Hematopoietic multipotent progenitor cell treated with erythropoietin and hydrocortisone succinate and interleukin-3 and kit ligand, for 8 days (in vitro differentiated cells): ENCODE measurements around the gene CSNK1D.

Experiments used
- DNase-seq: peaks from one replicate; pipeline ENCODE4 v3.0.0-alpha.2; 2015

The CSNK1D gene

GRCh38 chr17:82226809-82227628, 46.5 kb downstream of the CSNK1D start:
- no peak for DNase-seq

- no peak for DNase-seq
Observed at GRCh38 chr17:82226146-82226808, 47.2 kb downstream of the CSNK1D start.

- no peak for DNase-seq
Observed at GRCh38 chr17:82225368-82226029, 48.0 kb downstream of the CSNK1D start.

GRCh38 chr17:82224666-82225065, 48.8 kb downstream of the CSNK1D start:
- DNase-seq = no peak

- DNase-seq = no peak
Observed at GRCh38 chr17:82223517-82223916, 50.0 kb downstream of the CSNK1D start.

GRCh38 chr17:82222816-82223215, 50.7 kb downstream of the CSNK1D start:
- no peak for DNase-seq

GRCh38 chr17:82221341-82221902, 52.1 kb downstream of the CSNK1D start:
- no peak for DNase-seq

- DNase-seq = no peak
Observed at GRCh38 chr17:82219753-82220709, 53.5 kb downstream of the CSNK1D start.

- DNase-seq = no peak
Observed at GRCh38 chr17:82219083-82219482, 54.4 kb downstream of the CSNK1D start.

GRCh38 chr17:82218349-82219075, 55.0 kb downstream of the CSNK1D start:
- no peak for DNase-seq

GRCh38 chr17:82217530-82218204, 55.8 kb downstream of the CSNK1D start:
- peak; percentile 54 for DNase-seq

- DNase-seq = no peak
Observed at GRCh38 chr17:82217120-82217529, 56.4 kb downstream of the CSNK1D start.

GRCh38 chr17:82216301-82217119, 57.0 kb downstream of the CSNK1D start:
- DNase-seq = peak; percentile 95

GRCh38 chr17:82215972-82216300, 57.6 kb downstream of the CSNK1D start:
- DNase-seq = no peak

GRCh38 chr17:82215095-82215971, 58.2 kb downstream of the CSNK1D start:
- no peak for DNase-seq

- no peak for DNase-seq
Observed at GRCh38 chr17:82214012-82214628, 59.4 kb downstream of the CSNK1D start.

- DNase-seq = no peak
Observed at GRCh38 chr17:82213251-82214011, 60.1 kb downstream of the CSNK1D start.
